Measurements from ENCODE around the gene CORO2B.

DNA sequence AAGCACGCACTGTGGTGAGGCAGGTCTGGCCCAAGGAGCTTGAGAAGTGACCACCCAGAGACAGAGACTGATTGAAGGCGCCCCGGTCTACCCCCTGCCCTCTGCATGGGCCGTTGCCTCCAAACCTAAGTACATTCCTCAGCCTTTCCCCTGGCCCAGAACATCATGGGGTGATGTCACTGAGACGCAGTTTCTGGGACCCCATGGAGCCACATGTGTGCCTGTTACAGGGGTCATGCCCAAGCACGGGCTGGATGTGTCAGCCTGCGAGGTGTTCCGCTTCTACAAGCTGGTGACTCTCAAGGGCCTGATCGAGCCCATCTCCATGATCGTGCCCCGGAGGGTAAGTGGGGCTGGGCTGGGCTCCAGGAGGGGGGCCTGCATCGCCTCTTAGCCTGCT lies 139.7 kb downstream of the CORO2B start:
- TF ChIP-seq, protein P1, sequence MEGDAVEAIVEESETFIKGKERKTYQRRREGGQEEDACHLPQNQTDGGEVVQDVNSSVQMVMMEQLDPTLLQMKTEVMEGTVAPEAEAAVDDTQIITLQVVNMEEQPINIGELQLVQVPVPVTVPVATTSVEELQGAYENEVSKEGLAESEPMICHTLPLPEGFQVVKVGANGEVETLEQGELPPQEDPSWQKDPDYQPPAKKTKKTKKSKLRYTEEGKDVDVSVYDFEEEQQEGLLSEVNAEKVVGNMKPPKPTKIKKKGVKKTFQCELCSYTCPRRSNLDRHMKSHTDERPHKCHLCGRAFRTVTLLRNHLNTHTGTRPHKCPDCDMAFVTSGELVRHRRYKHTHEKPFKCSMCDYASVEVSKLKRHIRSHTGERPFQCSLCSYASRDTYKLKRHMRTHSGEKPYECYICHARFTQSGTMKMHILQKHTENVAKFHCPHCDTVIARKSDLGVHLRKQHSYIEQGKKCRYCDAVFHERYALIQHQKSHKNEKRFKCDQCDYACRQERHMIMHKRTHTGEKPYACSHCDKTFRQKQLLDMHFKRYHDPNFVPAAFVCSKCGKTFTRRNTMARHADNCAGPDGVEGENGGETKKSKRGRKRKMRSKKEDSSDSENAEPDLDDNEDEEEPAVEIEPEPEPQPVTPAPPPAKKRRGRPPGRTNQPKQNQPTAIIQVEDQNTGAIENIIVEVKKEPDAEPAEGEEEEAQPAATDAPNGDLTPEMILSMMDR (IDR thresholded peaks at IDR 0.05) = no peak
- TF ChIP-seq POLR2A (IDR thresholded peaks at IDR 0.05) = no peak
- no peak for TF ChIP-seq EP300 (IDR thresholded peaks at IDR 0.05)

Measured in ovary (tissue), 3 donors.